ENCODE results near the gene RGS7.

Gene RGS7

GRCh38 chr1:241048622-241049021 lies 308.4 kb downstream of the RGS7 start:
- DNase-seq (ENCODE audit: low read depth), result no peak
- no peak for TF ChIP-seq CTCF (IDR thresholded peaks at IDR 0.05; ENCODE audit: control insufficient read depth, insufficient read depth, low read depth, low read length, missing control alignments)
- H3K4me3 ChIP-seq (ENCODE audit: control insufficient read depth, low read depth, low read length), result no peak overlapping the region

- TF ChIP-seq CTCF (IDR thresholded peaks at IDR 0.05; ENCODE audit: control insufficient read depth, insufficient read depth, low read depth, low read length, missing control alignments), result no peak
- DNase-seq (ENCODE audit: low read depth), result no peak
- H3K4me3 ChIP-seq (ENCODE audit: control insufficient read depth, low read depth, low read length), result no peak overlapping the region
Measured at GRCh38 chr1:241045659-241046058, 311.3 kb downstream of the RGS7 start.

- no peak overlapping the region for H3K4me3 ChIP-seq (ENCODE audit: control insufficient read depth, low read depth, low read length)
- no peak for DNase-seq (ENCODE audit: low read depth)
- no peak for TF ChIP-seq CTCF (IDR thresholded peaks at IDR 0.05; ENCODE audit: control insufficient read depth, insufficient read depth, low read depth, low read length, missing control alignments)
Measured at GRCh38 chr1:241034203-241034936, 322.6 kb downstream of the RGS7 start.

- H3K4me3 ChIP-seq (ENCODE audit: control insufficient read depth, low read depth, low read length), result no peak overlapping the region
- DNase-seq (ENCODE audit: low read depth), result no peak
- TF ChIP-seq CTCF (IDR thresholded peaks at IDR 0.05; ENCODE audit: control insufficient read depth, insufficient read depth, low read depth, low read length, missing control alignments), result no peak
Measured at GRCh38 chr1:241024834-241025233, 332.2 kb downstream of the RGS7 start.

GRCh38 chr1:241022366-241022765 lies 334.6 kb downstream of the RGS7 start:
- DNase-seq (ENCODE audit: low read depth), result no peak
- no peak overlapping the region for H3K4me3 ChIP-seq (ENCODE audit: control insufficient read depth, low read depth, low read length)
- no peak for TF ChIP-seq CTCF (IDR thresholded peaks at IDR 0.05; ENCODE audit: control insufficient read depth, insufficient read depth, low read depth, low read length, missing control alignments)

GRCh38 chr1:241020851-241021697 lies 335.9 kb downstream of the RGS7 start:
- TF ChIP-seq CTCF (IDR thresholded peaks at IDR 0.05; ENCODE audit: control insufficient read depth, insufficient read depth, low read depth, low read length, missing control alignments), result no peak
- no peak overlapping the region for H3K4me3 ChIP-seq (ENCODE audit: control insufficient read depth, low read depth, low read length)
- no peak for DNase-seq (ENCODE audit: low read depth)

All from AG09309 (cell line).